GM18511 (cell line): ENCODE measurements around the gene ABCC8.

Source experiments
- ATAC-seq: cut with Tn5 transposase; IDR thresholded peaks from one replicate; pipeline ENCODE4 v1.9.1; 2021; ENCODE audit warnings: mild to moderate bottlenecking, moderate library complexity; ENCODE audit not compliant: unreplicated experiment

The ABCC8 gene

DNA sequence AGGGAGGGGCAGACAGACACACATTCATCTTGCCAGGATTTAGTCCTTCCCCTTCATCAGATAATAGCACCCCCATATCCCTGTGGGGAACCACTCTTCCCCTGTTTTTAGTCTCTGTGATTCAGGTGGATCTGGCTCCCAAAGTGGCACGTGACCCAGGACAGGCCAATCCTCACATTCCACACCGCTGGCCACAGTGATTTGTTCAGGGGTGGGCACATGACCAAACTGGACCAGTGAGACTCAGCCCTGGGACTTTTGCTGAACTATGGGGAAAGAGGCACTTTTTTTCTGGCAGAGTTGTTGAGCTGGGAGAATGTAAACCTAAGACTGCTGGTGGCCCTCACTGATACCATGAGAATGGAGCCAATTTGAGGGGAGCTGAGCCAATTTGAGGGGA is 69.1 kb downstream of the ABCC8 start:
- ATAC-seq, result no peak

DNA sequence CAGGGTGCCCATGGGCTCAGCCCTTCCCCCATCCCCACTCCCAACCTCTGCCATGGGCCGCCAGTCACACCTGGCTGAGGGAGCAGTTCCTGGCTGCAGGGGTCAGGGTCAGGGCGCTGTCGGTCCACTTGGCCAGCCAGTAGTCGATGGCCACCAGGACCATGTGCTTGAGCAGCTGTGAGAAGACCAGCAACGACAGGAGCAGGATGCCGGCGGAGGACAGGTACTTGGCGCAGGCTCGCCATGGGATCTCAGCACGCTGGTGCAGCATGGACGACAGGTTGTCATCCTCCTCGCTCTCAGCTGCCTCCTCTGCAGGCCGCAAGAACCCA is 69.9 kb downstream of the ABCC8 start:
- no peak for ATAC-seq

DNA sequence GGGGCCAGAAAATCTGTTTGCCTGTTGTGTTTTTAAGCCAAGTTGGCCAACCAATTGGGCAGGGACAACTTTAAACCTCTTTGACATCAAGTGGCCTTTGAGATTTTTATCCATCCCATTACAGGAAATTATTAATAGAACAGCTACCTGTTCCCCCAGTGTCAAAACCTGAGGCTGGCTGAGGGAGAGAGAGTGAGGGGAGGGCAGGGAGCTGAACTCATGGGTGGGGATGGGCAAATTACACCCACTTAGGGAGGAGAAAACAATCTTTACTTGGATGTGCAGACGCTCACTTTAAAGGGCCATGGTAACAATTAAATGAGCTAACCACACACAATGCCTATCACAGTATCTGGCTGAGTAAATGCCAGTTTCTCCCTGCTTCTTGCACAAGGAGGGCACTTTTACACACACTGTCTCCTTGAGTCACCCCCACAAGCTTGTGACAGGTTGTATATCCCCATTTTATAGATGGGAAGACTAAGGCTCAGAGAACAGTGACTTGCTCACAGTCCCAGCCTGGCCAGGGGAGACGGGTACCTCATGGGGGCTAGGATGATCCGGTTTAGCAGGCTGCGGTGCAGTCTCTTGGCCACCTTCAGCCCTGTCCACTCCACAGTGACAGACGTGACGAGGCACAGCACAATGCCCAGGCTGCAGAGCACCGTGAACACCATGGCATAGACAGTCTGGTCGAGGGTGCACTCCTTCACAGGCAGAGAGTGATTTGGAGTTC is 70.4 kb downstream of the ABCC8 start:
- no peak for ATAC-seq

DNA sequence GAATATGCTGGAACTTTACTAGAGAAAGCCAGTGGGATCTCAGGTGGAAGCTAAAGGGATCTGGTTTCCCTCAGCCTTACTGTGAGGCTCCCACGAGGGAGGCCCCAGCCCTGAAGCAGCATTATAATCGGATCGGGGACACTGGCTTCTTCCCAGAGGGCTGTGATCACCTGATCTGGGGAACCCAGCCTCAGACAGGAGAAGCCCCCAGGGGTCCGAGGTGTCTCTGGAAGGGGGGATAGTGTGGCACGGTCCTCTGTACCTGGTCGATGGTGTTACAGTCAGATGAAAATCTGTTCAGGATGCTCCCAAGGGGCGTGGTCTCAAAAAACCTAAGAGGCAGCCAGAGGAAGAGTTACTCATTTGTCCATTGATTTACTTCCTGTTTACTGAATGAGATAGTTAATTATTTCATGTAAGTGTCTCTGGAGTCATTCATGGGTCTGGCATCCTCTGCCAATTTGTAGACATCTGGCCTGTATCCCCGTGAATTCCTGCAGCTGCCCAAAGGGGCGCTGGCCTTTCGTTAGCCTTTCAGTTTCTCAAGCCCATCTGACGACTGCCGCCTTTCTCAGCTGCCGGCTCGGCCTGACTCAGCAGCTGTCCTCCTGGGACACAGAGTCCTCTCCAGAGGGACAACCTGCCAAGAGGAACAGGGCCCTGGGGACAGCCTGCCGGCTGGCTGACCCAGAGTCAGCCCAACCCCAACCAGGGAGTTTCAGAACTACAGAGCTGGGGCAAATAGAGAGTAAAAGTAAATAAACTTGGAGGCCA is 71.2 kb downstream of the ABCC8 start:
- ATAC-seq, result peak; percentile 62

DNA sequence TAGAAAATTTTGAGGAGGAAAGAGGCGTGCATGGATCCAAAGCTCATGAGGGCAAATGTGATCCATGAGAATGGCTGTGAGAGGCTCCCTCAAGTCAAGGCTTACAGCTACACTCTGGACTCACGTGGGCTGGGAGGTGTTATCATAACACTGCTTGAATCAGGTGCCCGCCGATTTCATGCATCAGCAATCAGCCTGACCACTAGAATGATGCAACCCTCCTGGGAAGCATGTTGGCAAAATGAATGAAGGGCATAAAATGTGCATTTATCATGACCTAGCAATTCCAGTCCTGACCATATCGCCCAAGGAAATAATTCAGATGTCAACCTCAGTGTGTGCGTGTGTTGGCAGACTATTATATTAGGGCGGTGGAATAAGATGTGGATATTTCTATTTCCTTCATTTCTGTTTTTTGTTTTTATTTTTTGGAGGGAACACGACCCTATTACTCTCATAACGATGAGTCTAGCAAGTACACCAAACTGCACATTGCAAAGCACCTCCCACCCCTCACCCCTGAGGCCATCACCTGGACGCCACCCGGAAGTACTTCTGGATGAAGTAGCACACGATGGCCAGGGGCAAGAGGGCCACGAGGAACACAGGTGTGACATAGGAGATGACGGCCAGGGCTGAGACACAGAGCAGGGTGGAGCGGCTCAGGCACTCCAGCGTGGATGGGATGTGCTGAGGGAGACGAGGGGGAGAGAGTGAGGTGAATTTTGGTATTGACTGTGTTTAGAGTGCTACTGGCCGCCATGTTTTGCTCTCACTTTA is 72.5 kb downstream of the ABCC8 start:
- no peak for ATAC-seq

DNA sequence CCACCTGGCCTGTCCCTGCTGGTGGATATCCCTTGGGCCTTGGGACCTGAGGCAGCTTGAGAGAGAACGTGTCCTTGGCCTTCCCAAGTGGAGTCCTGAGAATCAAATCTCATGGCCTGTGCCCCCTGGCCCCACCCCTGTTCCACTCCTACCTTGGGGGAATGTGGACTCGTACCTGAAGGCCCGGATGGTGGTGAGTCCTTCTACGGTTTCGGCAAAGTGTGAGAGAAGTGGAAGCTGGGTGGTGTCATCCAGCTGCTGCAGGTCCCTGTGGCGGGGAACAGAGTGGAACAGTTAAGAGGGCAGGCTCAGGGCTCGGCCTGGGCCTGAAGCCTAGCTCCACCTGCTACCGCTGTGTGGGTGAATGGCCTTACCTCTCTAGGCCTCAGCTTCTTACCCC is 74.2 kb downstream of the ABCC8 start:
- ATAC-seq, result no peak

DNA sequence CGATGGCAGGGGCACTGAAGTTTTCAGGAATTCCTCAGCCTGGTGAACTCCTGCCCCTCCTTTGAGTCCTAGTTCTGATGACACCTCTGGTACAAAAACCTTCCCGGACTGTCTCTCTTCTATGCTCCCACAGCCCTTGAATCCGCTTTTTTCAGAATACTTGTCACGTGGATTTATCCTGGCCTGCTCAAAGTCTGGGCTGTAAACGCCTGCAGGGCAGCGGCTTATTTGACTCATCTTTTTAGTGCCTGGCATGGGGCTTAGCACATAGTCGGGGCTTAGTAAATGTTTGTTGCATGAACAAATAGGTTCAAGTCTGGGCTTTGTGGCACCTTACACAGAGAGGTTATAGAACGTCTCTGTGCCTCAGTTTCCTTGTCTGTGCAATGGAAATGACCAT is 74.8 kb downstream of the ABCC8 start:
- ATAC-seq, result no peak

DNA sequence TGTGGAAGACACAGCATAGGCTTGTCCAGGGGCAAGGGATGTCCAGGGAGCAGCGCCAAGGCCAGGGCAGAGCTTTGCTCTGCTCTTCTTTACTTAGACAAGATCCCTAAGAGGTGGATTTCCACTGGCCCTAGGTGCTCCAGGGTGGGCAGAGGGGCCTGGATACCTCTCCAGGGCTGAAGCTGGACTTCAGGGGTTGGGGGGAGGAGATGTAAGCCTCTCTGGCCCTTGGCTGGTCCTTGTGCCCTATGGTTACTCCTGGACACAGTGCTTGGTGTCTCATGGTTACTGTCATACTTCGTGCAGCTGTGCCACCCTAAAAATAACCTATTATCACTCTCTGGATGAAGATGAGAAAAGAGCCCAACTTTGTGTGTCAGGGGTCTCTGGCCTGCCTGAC is 75.3 kb downstream of the ABCC8 start:
- ATAC-seq, result no peak

DNA sequence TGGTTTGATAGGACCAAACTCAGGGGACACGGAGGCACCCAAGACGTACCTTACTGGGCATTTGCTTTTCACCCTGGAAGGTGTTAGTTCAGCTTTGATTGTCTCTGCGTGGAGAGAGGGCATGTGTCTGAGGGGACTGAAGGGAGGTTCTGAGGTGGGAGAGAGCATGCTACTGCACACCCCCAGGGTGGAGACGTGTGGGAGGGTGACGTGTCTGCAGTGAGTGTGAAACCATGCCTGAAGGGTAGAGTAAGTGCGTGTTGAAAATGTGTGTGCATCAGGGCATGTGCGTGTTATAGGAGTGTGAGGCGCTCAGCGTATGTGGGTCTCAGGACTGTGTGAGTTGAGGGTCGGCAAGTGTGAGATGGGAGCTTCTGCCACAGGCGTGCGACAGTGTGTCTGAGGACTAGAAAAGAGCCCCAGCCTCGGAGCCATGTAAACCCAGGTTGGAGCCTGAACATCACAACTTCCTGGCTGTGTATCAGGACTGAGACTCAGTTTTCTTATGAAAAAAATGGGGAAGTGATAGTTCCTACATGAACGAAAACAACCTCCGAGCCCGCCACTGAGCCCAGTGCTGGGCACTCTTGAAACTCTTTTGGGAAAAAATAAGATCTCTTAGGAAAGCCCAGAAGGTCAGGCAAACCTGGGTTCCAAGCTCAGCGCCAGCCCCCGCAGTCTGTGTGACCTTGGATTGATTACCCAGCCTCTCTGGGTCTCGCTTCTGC is 76.4 kb downstream of the ABCC8 start:
- peak; percentile 81 for ATAC-seq

DNA sequence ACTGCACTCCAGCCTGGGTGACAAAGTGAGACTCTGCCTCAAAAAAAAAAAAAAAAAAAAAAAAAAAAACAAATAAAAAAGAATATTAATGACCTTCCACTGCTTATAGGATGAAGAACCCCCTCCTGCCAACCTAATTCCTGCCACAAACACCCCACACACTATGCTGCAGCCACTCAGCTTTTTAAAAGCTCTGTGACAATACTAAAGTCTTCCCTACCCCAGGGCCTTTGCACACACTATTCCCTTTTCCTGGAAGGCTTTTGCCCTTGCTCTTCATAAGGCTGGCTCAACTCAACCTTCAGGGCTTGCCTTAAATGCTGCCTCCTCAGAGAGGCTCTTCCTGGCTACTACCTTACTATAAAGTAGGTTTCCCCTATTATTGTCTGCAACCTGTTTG is 77.4 kb downstream of the ABCC8 start:
- ATAC-seq, result no peak

DNA sequence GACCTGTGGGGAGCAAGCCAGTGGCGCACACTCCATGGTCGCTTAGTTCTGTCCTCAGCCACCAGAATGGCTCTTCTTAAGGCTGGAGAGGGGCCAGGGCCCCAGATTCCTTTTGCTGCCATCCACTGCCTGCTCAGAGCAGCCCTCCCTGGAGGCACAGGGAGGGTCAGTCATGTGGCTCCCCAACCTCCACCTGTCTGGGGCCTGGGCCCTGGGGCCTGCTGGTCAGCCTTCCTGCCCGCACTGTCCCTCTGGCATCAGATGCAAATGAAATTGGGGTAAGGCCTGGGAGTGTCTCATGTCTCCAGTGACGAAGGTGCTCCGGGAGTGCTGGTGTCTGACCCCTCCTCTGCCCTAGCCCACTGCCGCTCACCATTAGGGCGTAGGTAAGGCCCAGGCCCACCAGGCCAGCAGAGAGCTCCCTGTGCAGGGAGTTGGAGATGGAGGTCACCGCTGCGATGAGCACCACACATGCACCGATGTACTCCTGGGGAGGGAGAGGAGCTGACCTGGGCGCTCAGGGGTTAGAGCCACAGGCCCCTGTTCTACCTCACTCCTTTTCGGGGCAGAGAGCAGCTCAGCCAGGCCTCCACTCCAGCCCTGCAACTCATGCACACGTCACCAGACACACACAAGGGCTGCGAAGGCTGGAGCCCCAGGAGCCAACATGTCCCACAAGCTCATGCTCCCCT is 79.2 kb downstream of the ABCC8 start:
- no peak for ATAC-seq

DNA sequence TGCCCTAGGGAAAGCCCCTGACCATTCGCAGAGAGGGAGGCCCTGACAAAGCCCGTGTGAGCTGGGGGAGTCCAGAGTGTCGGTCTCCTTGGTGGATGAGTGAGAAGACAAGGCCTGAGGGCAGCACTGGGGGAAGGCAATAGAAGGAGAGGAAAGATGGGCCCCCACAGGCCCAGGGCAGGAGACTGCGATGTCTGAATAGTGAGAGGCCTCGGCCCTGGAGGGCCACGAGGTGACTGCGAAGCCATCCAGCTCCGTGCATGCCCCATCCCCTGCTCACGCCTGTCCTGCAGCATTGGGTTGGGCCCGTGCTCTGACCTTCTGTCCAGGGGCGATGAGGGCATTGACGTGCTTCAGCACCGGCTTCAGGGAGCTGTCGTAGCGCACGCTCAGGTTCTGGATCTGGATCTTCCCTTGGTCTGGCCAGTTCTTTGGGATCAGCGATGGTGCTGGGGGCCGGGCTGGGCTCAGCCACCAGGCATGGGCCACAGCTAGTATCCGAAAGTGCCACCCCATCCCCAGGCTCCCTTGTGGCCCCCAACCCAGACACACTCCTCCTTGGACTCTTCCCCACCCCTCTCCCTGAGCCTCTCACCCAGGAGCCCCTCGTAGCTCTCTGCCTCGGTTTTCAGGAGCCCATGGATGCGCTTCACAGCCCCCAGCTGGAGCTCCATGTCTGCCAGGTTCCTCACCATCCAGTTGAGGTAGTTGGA is 79.9 kb downstream of the ABCC8 start:
- ATAC-seq, result no peak

DNA sequence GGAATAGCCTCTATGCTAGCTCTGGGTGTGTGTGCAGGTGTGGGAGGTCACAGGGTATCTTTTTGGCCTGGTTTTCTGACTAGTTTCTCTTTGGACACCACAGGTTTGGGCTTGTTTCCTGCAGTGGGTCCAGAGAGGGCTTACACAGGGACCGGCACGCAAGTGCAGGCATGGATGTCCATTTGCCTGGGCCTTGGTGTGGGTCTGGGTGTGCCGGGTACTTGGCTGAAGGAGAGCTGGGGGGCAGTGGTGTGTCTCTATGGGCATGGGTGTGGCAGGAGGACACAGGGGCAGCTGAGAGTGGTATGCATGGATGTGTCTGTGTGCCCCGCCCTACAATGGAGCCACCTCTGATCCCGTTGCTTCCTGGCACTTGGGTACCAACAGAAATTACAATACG is 80.7 kb downstream of the ABCC8 start:
- ATAC-seq, result no peak

DNA sequence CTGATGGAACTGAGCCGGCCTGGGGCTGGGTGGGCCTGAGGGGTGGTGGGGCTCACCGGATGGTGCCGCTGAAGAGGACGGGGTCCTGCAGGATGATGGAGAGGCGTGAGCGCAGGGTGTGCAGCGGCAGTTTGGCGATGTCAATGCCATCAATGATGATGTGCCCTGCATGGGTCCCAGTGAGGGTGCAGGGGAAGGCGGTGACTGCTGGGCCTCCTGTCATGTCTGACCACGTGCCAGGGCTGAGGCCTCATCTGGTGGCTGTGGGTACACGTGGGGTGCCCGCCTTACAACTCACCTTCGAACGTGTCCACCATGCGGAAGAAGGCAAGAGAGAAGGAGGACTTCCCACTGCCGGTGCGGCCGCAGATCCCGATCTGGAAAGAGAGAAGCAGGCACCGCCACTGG is 81.1 kb downstream of the ABCC8 start:
- no peak for ATAC-seq

DNA sequence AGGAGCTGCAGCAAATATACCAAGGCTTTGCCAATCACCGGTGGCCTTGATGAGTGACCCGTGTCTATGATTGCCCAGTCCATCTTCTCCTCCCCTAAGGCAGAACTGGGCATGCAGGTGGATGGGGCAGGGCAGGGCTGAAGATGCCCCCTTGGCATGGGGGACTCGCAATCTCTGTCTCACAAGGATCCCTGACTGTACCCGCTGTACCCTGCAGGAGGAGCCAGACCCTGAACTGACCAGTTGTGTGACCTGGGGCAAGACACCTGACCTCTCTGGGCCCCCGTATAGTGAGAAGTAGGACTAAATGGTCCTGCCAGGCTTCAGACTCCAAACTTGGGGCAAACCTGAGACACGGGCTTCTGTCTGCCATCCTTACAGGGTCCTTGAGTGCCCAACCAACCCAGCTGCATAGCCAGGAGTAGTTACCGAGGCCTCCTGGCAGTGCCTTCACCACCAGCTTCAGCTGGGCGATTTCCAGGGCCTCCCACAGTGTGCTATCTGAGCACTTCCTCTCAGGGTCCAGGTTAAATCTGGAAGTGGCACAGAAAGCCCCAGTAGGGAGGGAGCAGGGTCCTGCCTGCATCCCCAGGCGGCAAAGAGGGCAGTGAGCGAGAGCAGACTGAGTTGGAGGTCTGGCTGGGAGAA is 81.8 kb downstream of the ABCC8 start:
- ATAC-seq, result no peak

DNA sequence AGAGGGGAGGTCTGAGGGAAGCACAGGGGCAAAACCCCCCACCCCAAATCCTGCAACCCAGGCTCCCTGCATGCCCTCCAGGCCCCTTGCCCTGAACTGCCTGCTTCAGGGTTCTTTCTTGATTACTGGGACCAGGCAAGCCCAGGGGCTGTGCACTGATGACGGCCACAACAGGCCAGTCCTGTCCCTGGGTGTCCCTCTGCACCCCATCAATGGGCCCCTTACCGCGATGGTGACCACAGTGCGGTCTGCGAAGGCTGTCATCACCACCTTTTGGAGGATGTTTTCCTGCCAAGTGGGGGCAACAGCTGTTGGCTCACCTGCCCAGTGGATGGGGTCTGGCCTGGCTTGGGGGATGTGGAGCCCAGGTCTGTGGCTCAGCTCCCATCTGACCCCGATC is 83.2 kb downstream of the ABCC8 start:
- no peak for ATAC-seq

DNA sequence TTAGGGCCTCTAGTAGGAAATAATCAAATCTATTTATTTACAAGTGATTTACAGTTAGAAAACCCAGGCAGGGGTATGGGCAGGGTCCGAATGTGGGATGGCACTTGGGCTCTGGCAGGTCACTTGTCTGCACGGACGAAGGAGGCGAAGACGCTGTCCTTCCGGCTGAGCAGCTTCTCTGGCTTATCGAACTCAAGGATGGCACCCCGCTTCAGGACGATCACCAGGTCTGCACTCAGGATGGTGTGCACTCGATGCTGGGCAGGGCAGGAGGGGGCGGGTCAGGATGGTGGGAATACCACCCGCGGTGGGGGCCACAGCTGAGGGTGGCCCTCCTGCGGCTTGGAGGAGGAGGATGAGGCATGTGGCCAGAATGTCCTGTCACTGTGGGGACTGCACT is 83.8 kb downstream of the ABCC8 start:
- ATAC-seq, result no peak

DNA sequence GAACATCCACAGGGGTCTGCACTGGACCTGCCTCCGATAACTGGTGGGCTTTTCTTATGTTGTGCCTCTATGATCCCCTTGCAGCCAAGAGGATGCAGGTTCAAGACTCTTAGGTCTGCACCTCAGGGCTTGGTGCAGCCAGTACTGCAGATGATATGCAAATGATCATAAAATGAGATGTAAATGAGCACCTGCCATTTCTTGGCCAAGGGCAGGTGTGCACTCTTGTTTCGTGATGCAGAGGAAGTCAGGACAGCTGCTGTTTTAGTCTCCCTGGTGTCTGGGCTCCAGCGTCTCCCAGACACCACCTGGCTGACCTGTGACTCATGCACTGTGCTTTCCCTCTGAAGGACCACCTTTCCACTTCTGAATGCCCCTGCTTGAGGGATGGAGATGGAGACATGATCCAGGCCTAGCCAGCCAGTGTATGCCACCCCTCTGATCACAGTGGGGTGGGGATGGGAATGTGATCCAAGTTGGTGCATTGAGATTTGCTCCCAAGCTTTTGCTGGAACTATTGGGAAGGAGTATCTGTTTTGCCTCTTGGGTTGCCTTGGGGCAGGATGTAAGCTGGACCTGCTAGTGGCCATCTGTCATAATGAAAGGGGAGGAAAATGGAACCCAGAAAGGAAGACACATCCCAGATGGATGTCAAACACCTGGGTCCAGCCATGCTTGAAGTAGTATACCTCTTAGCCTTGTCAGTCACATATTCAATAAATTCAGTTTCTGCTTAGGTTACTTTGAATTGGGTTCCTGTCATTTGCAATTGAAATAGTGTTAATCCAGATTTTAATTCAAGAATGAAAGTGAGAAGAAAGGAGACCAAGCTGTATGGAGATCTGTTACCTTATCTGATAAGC is 84.9 kb downstream of the ABCC8 start:
- ATAC-seq, result no peak
